ENCODE data around the gene PLA2G5. TPM values are rescaled to one million over a fixed set of nuclear protein-coding genes. Genes with fewer than 3 reads are reported as not detected.

Gene PLA2G5
- total and polyA plus RNA-seq, 9 of the 15 experiments (the other 6 are each of a cell fraction or from before 2014, with no cell fraction given) = not detected

GRCh38 chr1:20108366-20109123, 38.6 kb downstream of the PLA2G5 start:
- no peak overlapping the region for H3K4me2 ChIP-seq (ENCODE audit: insufficient read depth, low read length)
- ATAC-seq = no peak
- intact Hi-C loops (cut with micrococcal nuclease) (no loop called here), in situ Hi-C loops (cut with MboI) (no loop called here)
- no peak overlapping the region for H3K9ac ChIP-seq (ENCODE audit: insufficient read depth in 1 of 2, low read depth in 2 of 2, low read length in 2 of 2)
- no peak overlapping the region for H3K27ac ChIP-seq (ENCODE audit: extremely low read depth, low read depth, low read length)
- WGBS (ENCODE audit: insufficient coverage, low coverage, missing lambda C conversion rate) = 0% methylated on average over 5 of the region's 5 CpGs
- H3K4me1 ChIP-seq (replicated peaks in 1 of 2; ENCODE audit: control insufficient read depth in 2 of 2, insufficient read depth in 2 of 2, low read length in 2 of 2) = no peaks in the 10 kb centered on the region; a peak in 1 of 5 replicates
- BruUV-seq (replicated peaks) = no TSS peak
- DNase-seq (ENCODE audit: extremely low read depth in 1 of 4, low spot score in 3 of 4) = no peak
- H4K20me1 ChIP-seq (replicated peaks; ENCODE audit: control insufficient read depth, insufficient read depth, low read length) = peaks cover 3% of the 10 kb centered on the region; the same call in 1 of the 2 replicates
- no peaks in the 10 kb centered on the region for H3K9me1 ChIP-seq (ENCODE audit: control insufficient read depth, insufficient read depth, low read length)
- no peaks in the 10 kb centered on the region for H3K79me2 ChIP-seq (ENCODE audit: control insufficient read depth, insufficient read depth, low read length)
- no peak overlapping the region for H3K4me3 ChIP-seq
- no peaks in the 10 kb centered on the region for H3K9me3 ChIP-seq (replicated peaks; ENCODE audit: control insufficient read depth, insufficient read depth, low read depth, low read length)
- FAIRE-seq = peak; percentile 61
- no peaks in the 10 kb centered on the region for H3K36me3 ChIP-seq (ENCODE audit: control insufficient read depth, insufficient read depth, low read length)
- peaks cover 14 to 37% of the 10 kb centered on the region in 2 experiments for H3K27me3 ChIP-seq (ENCODE audit: control insufficient read depth in 2 of 2, insufficient read depth in 2 of 2, low read length in 2 of 2)
- TF ChIP-seq E2F3 (CRISPR knock-in tag; IDR thresholded peaks at IDR 0.05) (no peak), PML (IDR thresholded peaks at IDR 0.05; ENCODE audit: low read length) (no peak), LARP7 (IDR thresholded peaks at IDR 0.05) (no peak), ZEB2 (IDR thresholded peaks at IDR 0.05) (no peak), ZNF239 (CRISPR knock-in tag; IDR thresholded peaks at IDR 0.05) (no peak), ELF4 (CRISPR knock-in tag; IDR thresholded peaks at IDR 0.05) (no peak), ZC3H4 (CRISPR knock-in tag; IDR thresholded peaks at IDR 0.05; ENCODE audit: borderline replicate concordance) (no peak), CHAMP1 (IDR thresholded peaks at IDR 0.05) (no peak), HBP1 (CRISPR knock-in tag; IDR thresholded peaks at IDR 0.05) (no peak), MTA3 (IDR thresholded peaks at IDR 0.05; ENCODE audit: borderline replicate concordance) (no peak), TOE1 (IDR thresholded peaks at IDR 0.05; ENCODE audit: borderline replicate concordance) (no peak), TOE1 (CRISPR knock-in tag; IDR thresholded peaks at IDR 0.05; ENCODE audit: borderline replicate concordance, low read depth) (no peak), RBM14 (IDR thresholded peaks at IDR 0.05; ENCODE audit: borderline replicate concordance, insufficient read depth, low read depth, low read length) (no peak), GTF2A2 (tag; IDR thresholded peaks at IDR 0.05) (no peak), NRF1 (conservative IDR thresholded peaks at IDR 0.05 in 1 of 2, IDR thresholded peaks at IDR 0.05 in 1 of 2) (no peak), FOXM1 (IDR thresholded peaks at IDR 0.05; ENCODE audit: low read depth) (no peak), FOXM1 (CRISPR knock-in tag; IDR thresholded peaks at IDR 0.05; ENCODE audit: low read depth) (no peak), ZFP91 (CRISPR knock-in tag; IDR thresholded peaks at IDR 0.05) (no peak)
- POLR2A ChIA-PET = interaction anchor here (0.6 kb wide), 1 partner anchor 15 kb away, joined by 3 read pairs; no protein-coding TSS in a partner anchor
- no peak overlapping the region for H2AFZ ChIP-seq (ENCODE audit: low read depth, low read length)
- CTCF ChIA-PET (ENCODE audit: low intra/inter-chr PET ratio) = no interaction called here

All from K562 (cell line).